ENCODE measurements around the gene DDX10. TPM values are rescaled to one million over a fixed set of nuclear protein-coding genes. Genes with fewer than 3 reads are reported as not detected.

The DDX10 gene
- total and polyA plus RNA-seq, 9 of the 15 experiments (the other 6 are each of a cell fraction or from before 2014, with no cell fraction given) = 33.9 to 94.6 (median 50.7) TPM

GRCh38 chr11:108870373-108871020 is 205.6 kb downstream of the DDX10 start:
- 89% methylated on average over 4 of the region's 4 CpGs for WGBS (ENCODE audit: insufficient coverage, low coverage, missing lambda C conversion rate)
- no peaks in the 10 kb centered on the region; a peak in 1 of 5 replicates for H3K4me1 ChIP-seq (replicated peaks in 1 of 2; ENCODE audit: control insufficient read depth in 2 of 2, insufficient read depth in 2 of 2, low read length in 2 of 2)
- ChIA-PET CTCF (ENCODE audit: low intra/inter-chr PET ratio) (interaction anchor here (1.8 kb wide), 1 partner anchor 173 kb away, joined by 9 read pairs; no protein-coding TSS in a partner anchor), POLR2A (interaction anchor here (1.1 kb wide), 1 partner anchor 14 kb away, joined by 3 read pairs; no protein-coding TSS in a partner anchor)
- FAIRE-seq (no peak), DNase-seq (ENCODE audit: extremely low read depth in 1 of 4, low spot score in 3 of 4) (no peak), ATAC-seq (no peak)
- intact Hi-C loops (cut with micrococcal nuclease) = loop anchor here (1.0 kb wide), 1 partner anchor 172 kb away; no protein-coding TSS in a partner anchor
- H3K27me3 ChIP-seq (ENCODE audit: control insufficient read depth in 2 of 2, insufficient read depth in 2 of 2, low read length in 2 of 2) = no peaks in the 10 kb centered on the region
- no peak overlapping the region for H3K9ac ChIP-seq (ENCODE audit: insufficient read depth in 1 of 2, low read depth in 2 of 2, low read length in 2 of 2)
- in situ Hi-C loops (cut with MboI) = no loop called here
- H3K79me2 ChIP-seq (ENCODE audit: control insufficient read depth, insufficient read depth, low read length) = no peaks in the 10 kb centered on the region
- no peaks in the 10 kb centered on the region for H3K9me3 ChIP-seq (replicated peaks; ENCODE audit: control insufficient read depth, insufficient read depth, low read depth, low read length)
- H3K4me2 ChIP-seq (ENCODE audit: insufficient read depth, low read length) = no peak overlapping the region
- no peaks in the 10 kb centered on the region for H3K9me1 ChIP-seq (ENCODE audit: control insufficient read depth, insufficient read depth, low read length)
- no TSS peak for BruUV-seq (replicated peaks)
- H2AFZ ChIP-seq (ENCODE audit: low read depth, low read length) = no peak overlapping the region
- no peaks in the 10 kb centered on the region for H3K36me3 ChIP-seq (ENCODE audit: control insufficient read depth, insufficient read depth, low read length)
- H4K20me1 ChIP-seq (replicated peaks; ENCODE audit: control insufficient read depth, insufficient read depth, low read length) = no peaks in the 10 kb centered on the region
- no peak overlapping the region for H3K4me3 ChIP-seq
- H3K27ac ChIP-seq (ENCODE audit: extremely low read depth, low read depth, low read length) = no peak overlapping the region
- TF ChIP-seq NCOA2 (IDR thresholded peaks at IDR 0.05; ENCODE audit: partially characterized antibody in 2 of 2) (no peak), HMG20B (CRISPR knock-in tag; IDR thresholded peaks at IDR 0.05) (no peak), NCOA1 (IDR thresholded peaks at IDR 0.05; ENCODE audit: low read depth) (no peak), CUX1 (CRISPR knock-in tag; IDR thresholded peaks at IDR 0.05) (no peak), ZNF12 (CRISPR knock-in tag; IDR thresholded peaks at IDR 0.05) (no peak), GATA2 (CRISPR knock-in tag; IDR thresholded peaks at IDR 0.05) (no peak), SPI1 (IDR thresholded peaks at IDR 0.05; ENCODE audit: borderline replicate concordance, low read depth, low read length) (no peak), PTBP1 (IDR thresholded peaks at IDR 0.05; ENCODE audit: low read depth, low read length) (no peak), MECOM (CRISPR knock-in tag; IDR thresholded peaks at IDR 0.05) (no peak), ATF7 (IDR thresholded peaks at IDR 0.05) (no peak), ARID3B (CRISPR knock-in tag; IDR thresholded peaks at IDR 0.05; ENCODE audit: borderline replicate concordance) (no peak), NFYB (IDR thresholded peaks at IDR 0.05; ENCODE audit: extremely low read depth, insufficient read length) (no peak), NKRF (IDR thresholded peaks at IDR 0.05; ENCODE audit: borderline replicate concordance) (no peak), HOXB6 (CRISPR knock-in tag; IDR thresholded peaks at IDR 0.05; ENCODE audit: borderline replicate concordance) (no peak)
